ENCODE results near the gene U2AF1L4.

Gene U2AF1L4

GRCh38 chr19:35755131-35755549 is 9.9 kb upstream of the U2AF1L4 start:
- no peak for TF ChIP-seq TAF1 (IDR thresholded peaks at IDR 0.05; ENCODE audit: borderline replicate concordance, low read depth, low read length)
- TF ChIP-seq POLR2A (IDR thresholded peaks at IDR 0.05; ENCODE audit: low read depth, low read length) = no peak
- no peak for TF ChIP-seq POLR2AphosphoS5 (IDR thresholded peaks at IDR 0.05; ENCODE audit: low read depth, low read length)
- FAIRE-seq = no peak
- DNase-seq (ENCODE audit: insufficient read length) = no peak

- TF ChIP-seq POLR2AphosphoS5 (IDR thresholded peaks at IDR 0.05; ENCODE audit: low read depth, low read length) = no peak
- TF ChIP-seq POLR2A (IDR thresholded peaks at IDR 0.05; ENCODE audit: low read depth, low read length) = no peak
- TF ChIP-seq TAF1 (IDR thresholded peaks at IDR 0.05; ENCODE audit: borderline replicate concordance, low read depth, low read length) = no peak
- DNase-seq (ENCODE audit: insufficient read length) (no peak), FAIRE-seq (no peak)
These were observed 9.3 kb upstream of the U2AF1L4 start for GRCh38 chr19:35754370-35755130.

- no peak for TF ChIP-seq POLR2A (IDR thresholded peaks at IDR 0.05; ENCODE audit: low read depth, low read length)
- no peak for TF ChIP-seq POLR2AphosphoS5 (IDR thresholded peaks at IDR 0.05; ENCODE audit: low read depth, low read length)
- no peak for TF ChIP-seq TAF1 (IDR thresholded peaks at IDR 0.05; ENCODE audit: borderline replicate concordance, low read depth, low read length)
- no peak for FAIRE-seq
- DNase-seq (ENCODE audit: insufficient read length) = no peak
These were observed 8.6 kb upstream of the U2AF1L4 start for GRCh38 chr19:35753634-35754369.

- FAIRE-seq (no peak), DNase-seq (ENCODE audit: insufficient read length) (no peak)
- TF ChIP-seq TAF1 (IDR thresholded peaks at IDR 0.05; ENCODE audit: borderline replicate concordance, low read depth, low read length) (no peak), POLR2AphosphoS5 (IDR thresholded peaks at IDR 0.05; ENCODE audit: low read depth, low read length) (no peak), POLR2A (IDR thresholded peaks at IDR 0.05; ENCODE audit: low read depth, low read length) (no peak)
These were observed 7.6 kb upstream of the U2AF1L4 start for GRCh38 chr19:35752746-35753350.

- FAIRE-seq = no peak
These were observed 6.9 kb upstream of the U2AF1L4 start for GRCh38 chr19:35751839-35752745.

GRCh38 chr19:35750167-35750566 is 4.9 kb upstream of the U2AF1L4 start:
- DNase-seq (ENCODE audit: insufficient read length) (no peak), FAIRE-seq (no peak)
- TF ChIP-seq POLR2AphosphoS5 (IDR thresholded peaks at IDR 0.05; ENCODE audit: low read depth, low read length) = no peak
- no peak for TF ChIP-seq TAF1 (IDR thresholded peaks at IDR 0.05; ENCODE audit: borderline replicate concordance, low read depth, low read length)
- TF ChIP-seq POLR2A (IDR thresholded peaks at IDR 0.05; ENCODE audit: low read depth, low read length) = no peak

More at GRCh38 chr19:35751839-35752745, 6.9 kb upstream of the U2AF1L4 start:
- no peak for DNase-seq (ENCODE audit: insufficient read length)
- TF ChIP-seq POLR2AphosphoS5 (IDR thresholded peaks at IDR 0.05; ENCODE audit: low read depth, low read length) (no peak), POLR2A (IDR thresholded peaks at IDR 0.05; ENCODE audit: low read depth, low read length) (no peak), TAF1 (IDR thresholded peaks at IDR 0.05; ENCODE audit: borderline replicate concordance, low read depth, low read length) (no peak)

- peak; percentile 97 for FAIRE-seq
- TF ChIP-seq POLR2A (IDR thresholded peaks at IDR 0.05; ENCODE audit: low read depth, low read length) = peak; percentile 54; the same call in 1 of the 2 replicates
- TF ChIP-seq TAF1 (IDR thresholded peaks at IDR 0.05; ENCODE audit: borderline replicate concordance, low read depth, low read length) = 0 out of 2 replicates have a peak, but pooled peaks have one; percentile 7
- TF ChIP-seq POLR2AphosphoS5 (IDR thresholded peaks at IDR 0.05; ENCODE audit: low read depth, low read length) = no peak
- DNase-seq (ENCODE audit: insufficient read length) = peak; percentile 90
These were observed 3.1 kb upstream of the U2AF1L4 start, which contains the start of gene LIN37 for GRCh38 chr19:35748106-35749020. TSS of gene LIN37 (plus strand) at chr19:35748576. CDS start at chr19:35748725, 149 bp downstream.

GRCh38 chr19:35746531-35746930 is 1.3 kb upstream of the U2AF1L4 start:
- no peak for DNase-seq (ENCODE audit: insufficient read length)
- FAIRE-seq = no peak
- TF ChIP-seq POLR2AphosphoS5 (IDR thresholded peaks at IDR 0.05; ENCODE audit: low read depth, low read length) = no peak
- TF ChIP-seq TAF1 (IDR thresholded peaks at IDR 0.05; ENCODE audit: borderline replicate concordance, low read depth, low read length) = no peak
- no peak for TF ChIP-seq POLR2A (IDR thresholded peaks at IDR 0.05; ENCODE audit: low read depth, low read length)

- TF ChIP-seq POLR2A (IDR thresholded peaks at IDR 0.05; ENCODE audit: low read depth, low read length) (no peak), TAF1 (IDR thresholded peaks at IDR 0.05; ENCODE audit: borderline replicate concordance, low read depth, low read length) (no peak), POLR2AphosphoS5 (IDR thresholded peaks at IDR 0.05; ENCODE audit: low read depth, low read length) (no peak)
- no peak for FAIRE-seq
- DNase-seq (ENCODE audit: insufficient read length) = no peak
These were observed 857 bp upstream of the U2AF1L4 start for GRCh38 chr19:35746087-35746462.

All from GM12892 (cell line).